ENCODE data around the gene KLK8. TPM values are rescaled to one million over a fixed set of nuclear protein-coding genes. Genes with fewer than 3 reads are reported as not detected.

KLK8 gene
- total RNA-seq, 1 experiment from 2014 or later = 0.71 TPM

GRCh38 chr19:50949861-50950260 is 51.5 kb downstream of the KLK8 start:
- no peaks in the 10 kb centered on the region for H3K9me3 Mint-ChIP-seq (ENCODE audit: low read depth, unreplicated experiment)
- TF ChIP-seq, protein P1, sequence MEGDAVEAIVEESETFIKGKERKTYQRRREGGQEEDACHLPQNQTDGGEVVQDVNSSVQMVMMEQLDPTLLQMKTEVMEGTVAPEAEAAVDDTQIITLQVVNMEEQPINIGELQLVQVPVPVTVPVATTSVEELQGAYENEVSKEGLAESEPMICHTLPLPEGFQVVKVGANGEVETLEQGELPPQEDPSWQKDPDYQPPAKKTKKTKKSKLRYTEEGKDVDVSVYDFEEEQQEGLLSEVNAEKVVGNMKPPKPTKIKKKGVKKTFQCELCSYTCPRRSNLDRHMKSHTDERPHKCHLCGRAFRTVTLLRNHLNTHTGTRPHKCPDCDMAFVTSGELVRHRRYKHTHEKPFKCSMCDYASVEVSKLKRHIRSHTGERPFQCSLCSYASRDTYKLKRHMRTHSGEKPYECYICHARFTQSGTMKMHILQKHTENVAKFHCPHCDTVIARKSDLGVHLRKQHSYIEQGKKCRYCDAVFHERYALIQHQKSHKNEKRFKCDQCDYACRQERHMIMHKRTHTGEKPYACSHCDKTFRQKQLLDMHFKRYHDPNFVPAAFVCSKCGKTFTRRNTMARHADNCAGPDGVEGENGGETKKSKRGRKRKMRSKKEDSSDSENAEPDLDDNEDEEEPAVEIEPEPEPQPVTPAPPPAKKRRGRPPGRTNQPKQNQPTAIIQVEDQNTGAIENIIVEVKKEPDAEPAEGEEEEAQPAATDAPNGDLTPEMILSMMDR (IDR thresholded peaks at IDR 0.05; ENCODE audit: unreplicated experiment) = no peak
- H3K27ac Mint-ChIP-seq (ENCODE audit: unreplicated experiment) = no peak overlapping the region
- peaks cover 10% of the 10 kb centered on the region for H3K4me1 Mint-ChIP-seq (ENCODE audit: low read depth, unreplicated experiment)
- H3K4me3 Mint-ChIP-seq (ENCODE audit: low read depth, unreplicated experiment) = no peak overlapping the region
- DNase-seq = no peak
- BruUV-seq (replicated peaks) = no TSS peak
- intact Hi-C loops (cut with micrococcal nuclease; ENCODE audit: unreplicated experiment) = no loop called here
- peaks cover 5% of the 10 kb centered on the region for H3K36me3 Mint-ChIP-seq (ENCODE audit: insufficient read depth, unreplicated experiment)
- CTCF ChIA-PET = no interaction called here
- H3K27me3 Mint-ChIP-seq (ENCODE audit: unreplicated experiment) = peaks cover 52% of the 10 kb centered on the region

GRCh38 chr19:50947123-50947522 is 54.3 kb downstream of the KLK8 start:
- intact Hi-C loops (cut with micrococcal nuclease; ENCODE audit: unreplicated experiment) = no loop called here
- TF ChIP-seq, protein P1 (IDR thresholded peaks at IDR 0.05; ENCODE audit: unreplicated experiment) = no peak
- DNase-seq = no peak
- Mint-ChIP-seq H3K9me3 (ENCODE audit: low read depth, unreplicated experiment) (no peaks in the 10 kb centered on the region), H3K27ac (ENCODE audit: unreplicated experiment) (no peak overlapping the region), H3K36me3 (ENCODE audit: insufficient read depth, unreplicated experiment) (peaks cover 5% of the 10 kb centered on the region), H3K4me1 (ENCODE audit: low read depth, unreplicated experiment) (no peaks in the 10 kb centered on the region), H3K4me3 (ENCODE audit: low read depth, unreplicated experiment) (no peak overlapping the region), H3K27me3 (ENCODE audit: unreplicated experiment) (peaks cover 37% of the 10 kb centered on the region)
- CTCF ChIA-PET = interaction anchor here (0.6 to 0.7 kb wide), 3 partner anchors 25 to 100 kb away, joined by 4 to 8 read pairs (median 5); no protein-coding TSS in a partner anchor
- no TSS peak for BruUV-seq (replicated peaks)

Other genes with a start within 250 kb of the KLK8 start
- gene GPR32, start 231.1 kb downstream of the KLK8 start, total RNA-seq (2022) = not detected in 2 replicates
- gene ACP4, start 211.2 kb downstream of the KLK8 start, total RNA-seq (2022) = not detected in 2 replicates
- not detected in 2 replicates for gene KLK1, start 177.8 kb downstream of the KLK8 start, total RNA-seq (2022)
- gene KLK15, start 168.0 kb downstream of the KLK8 start, total RNA-seq (2022) = not detected in 2 replicates
- gene KLK3, start 146.7 kb downstream of the KLK8 start, total RNA-seq (2022) = not detected in 2 replicates
- gene KLK2, start 128.2 kb downstream of the KLK8 start, total RNA-seq (2022) = not detected in 2 replicates
- gene KLK4, start 90.2 kb downstream of the KLK8 start, total RNA-seq (2022) = not detected in 2 replicates
- 0.24 and 0.38 TPM in 2 replicates for gene KLK5, start 48.6 kb downstream of the KLK8 start, total RNA-seq (2022)
- gene KLK6, start 32.0 kb downstream of the KLK8 start, total RNA-seq (2022) = 269 and 350 TPM in 2 replicates
- gene KLK7, start 17.7 kb downstream of the KLK8 start, total RNA-seq (2022) = 6.5 and 7.9 TPM in 2 replicates
- 24.2 and 32.9 TPM in 2 replicates for gene KLK10, start 18.1 kb upstream of the KLK8 start, total RNA-seq (2022)
- 10.8 and 25.1 TPM in 2 replicates for gene KLK11, start 25.0 kb upstream of the KLK8 start, total RNA-seq (2022)
- not detected in 2 replicates for gene KLK12, start 33.4 kb upstream of the KLK8 start, total RNA-seq (2022)
- not detected in 2 replicates for gene KLK13, start 63.5 kb upstream of the KLK8 start, total RNA-seq (2022)
- gene KLK14, start 81.3 kb upstream of the KLK8 start, total RNA-seq (2022) = 0.34 and 0.38 TPM in 2 replicates
- 11.3 and 12.0 TPM in 2 replicates for gene CTU1, start 106.8 kb upstream of the KLK8 start, total RNA-seq (2022)
- gene SIGLEC9, start 123.3 kb upstream of the KLK8 start, total RNA-seq (2022) = not detected in 2 replicates
- not detected in 2 replicates for gene SIGLEC7, start 140.7 kb upstream of the KLK8 start, total RNA-seq (2022)
- not detected in 2 replicates for gene CD33, start 223.5 kb upstream of the KLK8 start, total RNA-seq (2022)
- not detected in 2 replicates for gene SIGLECL1, start 249.5 kb upstream of the KLK8 start, total RNA-seq (2022)

Data from Calu3 (cell line).